Testis (tissue), 3 donors: ENCODE results near the gene REPS2. TPM values are rescaled to one million over a fixed set of nuclear protein-coding genes. Genes with fewer than 3 reads are reported as not detected.

ENCODE experiments used
- DNase-seq: peaks from one replicate; pipeline ENCODE4 v3.0.0-alpha.2; 2019
- H3K27ac ChIP-seq, 2 donors: fragments of 200-600 bp; sonication (generic); one replicate each; pipeline ENCODE4 v1.5.1; 2019
- H3K27me3 ChIP-seq: fragments of 200-600 bp; sonication (generic); one replicate; pipeline ENCODE4 v1.5.1; 2019
- H3K36me3 ChIP-seq: fragments of 200-600 bp; sonication (generic); one replicate; pipeline ENCODE4 v1.5.1; 2017; ENCODE audit warnings: low read depth; ENCODE audit errors: missing control alignments
- H3K4me1 ChIP-seq: fragments of 200-600 bp; sonication (generic); one replicate; pipeline ENCODE4 v1.5.1; 2019
- H3K4me3 ChIP-seq, 2 donors: fragments of 200-600 bp; sonication (generic); one replicate each; pipeline ENCODE4 v1.5.1; 2017 to 2019
- H3K9me3 ChIP-seq: fragments of 200-600 bp; sonication (generic); one replicate; pipeline ENCODE4 v1.5.1; 2017
- POLR2A ChIP-seq: fragments of 450-650 bp; IDR thresholded peaks from one replicate; pipeline ENCODE4 v1.6.1; 2017; ENCODE audit warnings: antibody characterized with exemption, mild to moderate bottlenecking, moderate library complexity
- WGBS, 2 donors: methylation state at CpG; one replicate each; pipeline ENCODE4 v1.1.5; 2018; 5-methylcytosine and 5-hydroxymethylcytosine counted together
- intact Hi-C: fragments of 100-400 bp; cut with DNase I; formaldehyde crosslinking; loops from one replicate; pipeline ENCODE4 v1.15.1; 2023; ENCODE audit warnings: low total_unique reads
- polyA plus RNA-seq: library from polyadenylated mRNA; stranded (reverse); fragments of 350-450 nt; fragmentation: Illumina TruSeq; extraction: RNeasy Lipid Tissue Mini Kit (QIAGEN cat#74804); gene quantifications from one replicate; pipeline ENCODE4 v1.2.3, GENCODE V29; 2014; ENCODE audit warnings: low read depth, low replicate concordance; ENCODE audit not compliant: insufficient read depth
- total RNA-seq, 2 donors: library from RNA; depleted of rRNA; stranded (reverse); fragments of >200 nt; gene quantifications; one replicate each; pipeline ENCODE4 v1.2.3, GENCODE V29; 2016
- TF ChIP-seq, protein P1 (sequence below), 3 experiments: fragments of 450-650 bp in 2 of 3; fragments of 200-600 bp in 1 of 3; sonication (generic) in 1 of 3; IDR thresholded peaks; one replicate each; pipeline ENCODE4 v1.5.1; 2016 to 2019; ENCODE audit warnings: antibody characterized with exemption in 3 of 3, mild to moderate bottlenecking in 2 of 3, moderate library complexity in 1 of 3

Gene REPS2
- total and polyA plus RNA-seq, 3 donors from 2014 or later: 6.7 to 19.6 (median 13.2) TPM

DNA sequence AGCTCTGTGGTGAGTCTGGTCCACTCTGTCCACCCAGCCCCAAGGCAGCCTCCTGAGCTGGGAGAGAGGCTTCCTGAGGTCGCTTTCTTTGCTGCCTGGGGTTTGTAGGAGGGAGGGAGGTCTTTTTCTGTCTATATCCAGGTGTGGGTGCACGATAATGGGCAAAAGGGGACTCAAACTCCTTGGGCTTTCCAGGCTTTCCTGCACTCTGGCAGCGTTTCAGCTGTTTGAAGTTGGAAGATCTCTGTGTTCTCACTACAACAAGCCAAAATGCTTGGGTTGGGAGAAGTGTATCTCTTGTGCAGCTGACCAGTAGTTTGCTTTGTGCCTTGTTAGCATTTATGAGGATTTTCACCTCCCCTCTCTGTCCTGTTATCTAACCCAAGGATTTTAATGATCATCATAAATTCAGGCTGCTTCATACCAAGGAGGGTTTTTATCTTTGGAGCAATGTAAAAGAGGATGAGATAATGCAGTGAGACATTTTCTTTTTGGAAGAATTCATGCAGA, 126.3 kb downstream of the REPS2 start:
- no peaks in the 10 kb centered on the region for H3K27me3 ChIP-seq
- peaks cover 3% of the 10 kb centered on the region for H3K4me1 ChIP-seq
- peak; percentile 34 for DNase-seq
- TF ChIP-seq, protein P1, sequence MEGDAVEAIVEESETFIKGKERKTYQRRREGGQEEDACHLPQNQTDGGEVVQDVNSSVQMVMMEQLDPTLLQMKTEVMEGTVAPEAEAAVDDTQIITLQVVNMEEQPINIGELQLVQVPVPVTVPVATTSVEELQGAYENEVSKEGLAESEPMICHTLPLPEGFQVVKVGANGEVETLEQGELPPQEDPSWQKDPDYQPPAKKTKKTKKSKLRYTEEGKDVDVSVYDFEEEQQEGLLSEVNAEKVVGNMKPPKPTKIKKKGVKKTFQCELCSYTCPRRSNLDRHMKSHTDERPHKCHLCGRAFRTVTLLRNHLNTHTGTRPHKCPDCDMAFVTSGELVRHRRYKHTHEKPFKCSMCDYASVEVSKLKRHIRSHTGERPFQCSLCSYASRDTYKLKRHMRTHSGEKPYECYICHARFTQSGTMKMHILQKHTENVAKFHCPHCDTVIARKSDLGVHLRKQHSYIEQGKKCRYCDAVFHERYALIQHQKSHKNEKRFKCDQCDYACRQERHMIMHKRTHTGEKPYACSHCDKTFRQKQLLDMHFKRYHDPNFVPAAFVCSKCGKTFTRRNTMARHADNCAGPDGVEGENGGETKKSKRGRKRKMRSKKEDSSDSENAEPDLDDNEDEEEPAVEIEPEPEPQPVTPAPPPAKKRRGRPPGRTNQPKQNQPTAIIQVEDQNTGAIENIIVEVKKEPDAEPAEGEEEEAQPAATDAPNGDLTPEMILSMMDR (IDR thresholded peaks at IDR 0.05): no peak
- TF ChIP-seq POLR2A: no peak
- intact Hi-C loops: no loop called here
- H3K4me3 ChIP-seq: no peak overlapping the region
- no peaks in the 10 kb centered on the region for H3K9me3 ChIP-seq
- H3K36me3 ChIP-seq: no peaks in the 10 kb centered on the region
- H3K27ac ChIP-seq: peak overlapping the region; percentile 30 to 39
- WGBS, 2 donors: 40% methylated on average over 1 to 3 of the region's 3 CpGs

DNA sequence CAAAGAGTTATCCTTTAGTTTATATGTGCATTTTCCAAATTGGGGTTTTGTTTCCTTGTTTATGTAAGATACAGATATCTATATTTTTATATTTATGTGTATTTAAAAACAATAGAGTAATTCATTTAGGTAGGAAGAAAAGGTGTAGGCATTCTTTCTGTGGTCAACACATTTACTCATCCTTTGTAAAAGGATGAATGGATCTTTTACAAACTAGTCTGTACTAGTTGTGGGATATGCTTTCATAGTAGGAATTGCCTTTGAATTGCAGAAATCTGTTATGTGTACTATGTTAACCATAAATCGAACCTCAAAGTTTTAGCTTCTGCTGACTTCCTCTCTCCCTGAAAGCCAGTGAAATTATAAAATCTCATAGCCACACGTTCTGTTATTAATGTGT, 128.5 kb downstream of the REPS2 start:
- H3K9me3 ChIP-seq: no peaks in the 10 kb centered on the region
- no peaks in the 10 kb centered on the region for H3K36me3 ChIP-seq
- H3K4me1 ChIP-seq: peaks cover 3% of the 10 kb centered on the region
- H3K4me3 ChIP-seq: no peak overlapping the region
- WGBS, 2 donors: 80 to 86% methylated on average over 2 of the region's 2 CpGs
- intact Hi-C loops: no loop called here
- H3K27me3 ChIP-seq: no peaks in the 10 kb centered on the region
- H3K27ac ChIP-seq: no peak overlapping the region
- TF ChIP-seq, protein P1 (IDR thresholded peaks at IDR 0.05): no peak
- no peak for TF ChIP-seq POLR2A
- no peak for DNase-seq

DNA sequence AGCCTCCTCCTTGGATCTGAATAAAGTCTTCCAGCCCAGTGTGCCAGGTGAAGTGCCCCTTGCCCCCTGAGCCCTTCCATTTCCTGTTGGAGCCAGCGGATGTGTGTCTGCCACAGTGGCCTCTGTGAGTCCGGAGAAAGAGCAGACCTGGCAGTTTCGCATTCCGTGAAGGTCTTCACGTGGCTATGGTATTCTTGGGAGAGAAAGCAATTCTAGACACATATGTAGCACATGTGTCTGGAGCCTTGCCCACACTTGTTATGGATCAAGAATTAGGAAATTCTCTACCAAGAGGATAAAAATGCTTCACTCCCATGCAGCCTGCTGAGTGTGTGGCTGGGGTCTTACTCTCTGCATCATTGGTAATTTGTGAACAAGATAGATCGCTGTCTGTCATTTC, 130.9 kb downstream of the REPS2 start:
- TF ChIP-seq, protein P1 (IDR thresholded peaks at IDR 0.05): no peak
- no peak for TF ChIP-seq POLR2A
- no peaks in the 10 kb centered on the region for H3K36me3 ChIP-seq
- no peaks in the 10 kb centered on the region for H3K27me3 ChIP-seq
- no peak overlapping the region for H3K27ac ChIP-seq
- H3K4me3 ChIP-seq: no peak overlapping the region
- WGBS, 2 donors: 81 to 93% methylated on average over 3 to 6 of the region's 6 CpGs
- H3K4me1 ChIP-seq: no peaks in the 10 kb centered on the region
- no peak for DNase-seq
- intact Hi-C loops: no loop called here
- H3K9me3 ChIP-seq: no peaks in the 10 kb centered on the region

DNA sequence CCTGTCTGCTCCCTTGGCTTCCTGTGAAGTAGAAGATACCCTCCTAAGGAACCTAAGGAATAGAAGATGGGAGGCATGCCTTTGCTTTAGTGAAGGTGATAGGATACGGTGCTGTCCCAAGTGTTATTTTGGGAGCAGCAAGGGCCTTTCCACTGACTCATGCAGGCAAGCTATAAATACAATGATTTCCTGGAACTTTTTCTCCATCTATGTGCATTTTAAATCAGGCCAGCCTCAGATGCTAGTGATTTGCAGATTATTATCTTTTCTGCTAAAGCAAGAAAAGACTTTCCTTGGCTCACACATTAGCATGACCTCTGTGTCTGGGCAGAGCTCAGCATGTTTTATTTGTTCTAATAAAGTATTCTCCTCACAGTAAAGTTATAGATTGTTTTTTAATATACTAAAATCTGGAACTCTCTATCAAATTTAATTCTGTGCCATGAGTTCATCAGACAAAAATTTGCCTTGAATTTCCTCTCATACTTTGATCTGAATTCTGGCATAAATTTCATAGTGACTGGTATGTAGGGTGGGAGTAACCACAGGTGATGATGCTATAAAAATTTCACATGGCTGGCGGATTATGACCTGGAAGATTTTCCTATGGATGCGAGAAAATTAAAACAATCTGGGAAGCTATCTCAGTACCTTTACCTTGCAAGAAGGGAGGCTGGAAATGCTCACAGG, 131.7 kb downstream of the REPS2 start:
- intact Hi-C loops: no loop called here
- TF ChIP-seq, protein P1 (IDR thresholded peaks at IDR 0.05): no peak
- TF ChIP-seq POLR2A: no peak
- H3K4me3 ChIP-seq: no peak overlapping the region
- H3K27ac ChIP-seq: no peak overlapping the region
- H3K27me3 ChIP-seq: no peaks in the 10 kb centered on the region
- WGBS, 2 donors: 58 to 61% methylated on average over 2 to 3 of the region's 3 CpGs
- no peaks in the 10 kb centered on the region for H3K4me1 ChIP-seq
- H3K9me3 ChIP-seq: no peaks in the 10 kb centered on the region
- no peaks in the 10 kb centered on the region for H3K36me3 ChIP-seq
- no peak for DNase-seq

DNA sequence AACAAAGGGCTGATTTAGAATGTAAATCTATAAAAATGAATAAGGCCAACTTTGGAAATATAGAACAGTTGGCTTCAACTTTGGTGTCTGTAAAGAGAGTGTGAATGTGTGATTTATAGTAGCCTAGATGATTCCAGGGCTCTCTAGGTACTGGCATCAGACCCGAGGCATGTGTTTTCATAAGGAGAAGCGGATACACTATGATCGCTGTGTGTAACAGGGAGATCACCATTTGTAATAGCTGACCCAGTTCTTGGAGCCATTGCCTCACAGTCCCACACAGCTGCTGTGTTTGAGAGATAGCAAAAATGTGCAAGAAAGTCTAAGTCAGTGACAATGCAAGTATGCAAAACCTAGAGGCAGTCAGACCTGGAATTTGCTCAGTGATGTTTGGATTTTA, 135.1 kb downstream of the REPS2 start:
- 13 to 39% methylated on average over 3 of the region's 3 CpGs for WGBS, 2 donors
- H3K27ac ChIP-seq: peak overlapping the region in 1 of 2 donors; percentile 36

More for the DNA sequence above, 135.1 kb downstream of the REPS2 start:
- intact Hi-C loops: no loop called here
- no peak overlapping the region for H3K4me3 ChIP-seq
- no peaks in the 10 kb centered on the region for H3K27me3 ChIP-seq
- H3K4me1 ChIP-seq: no peaks in the 10 kb centered on the region
- no peaks in the 10 kb centered on the region for H3K36me3 ChIP-seq
- H3K9me3 ChIP-seq: no peaks in the 10 kb centered on the region
- peak; percentile 37 for DNase-seq
- no peak for TF ChIP-seq POLR2A
